ENCODE data around the gene NES.

DNA sequence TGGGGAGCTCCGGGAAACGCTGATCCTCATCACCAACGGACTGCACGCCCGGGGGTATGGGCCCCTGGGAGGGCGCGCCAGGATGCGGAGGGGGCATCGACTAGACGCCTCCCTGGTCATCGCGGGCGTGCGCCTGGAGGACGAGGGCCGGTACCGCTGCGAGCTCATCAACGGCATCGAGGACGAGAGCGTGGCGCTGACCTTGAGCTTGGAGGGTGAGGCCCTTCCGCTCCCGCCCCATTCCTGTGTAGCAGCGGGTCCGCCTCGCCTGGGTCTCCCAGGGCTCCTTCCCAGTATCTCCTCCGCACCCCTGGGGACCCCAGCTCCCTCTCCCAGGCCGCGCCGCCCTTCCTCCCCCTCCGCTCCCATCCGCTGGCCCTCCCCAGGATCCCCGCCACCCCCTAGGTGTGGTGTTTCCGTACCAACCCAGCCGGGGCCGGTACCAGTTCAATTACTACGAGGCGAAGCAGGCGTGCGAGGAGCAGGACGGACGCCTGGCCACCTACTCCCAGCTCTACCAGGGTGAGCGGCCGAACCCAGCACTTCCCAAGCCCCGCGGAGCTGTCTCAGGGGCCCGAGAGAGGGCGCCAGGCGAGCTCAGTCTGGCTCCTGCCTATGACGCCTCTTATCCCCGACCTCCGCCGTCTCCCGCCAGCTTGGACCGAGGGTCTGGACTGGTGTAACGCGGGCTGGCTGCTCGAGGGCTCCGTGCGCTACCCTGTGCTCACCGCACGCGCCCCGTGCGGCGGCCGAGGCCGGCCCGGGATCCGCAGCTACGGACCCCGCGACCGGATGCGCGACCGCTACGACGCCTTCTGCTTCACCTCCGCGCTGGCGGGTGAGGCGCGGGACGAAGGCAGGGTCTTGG, 53.0 kb downstream of the NES start:
- TF ChIP-seq SP1 (IDR thresholded peaks at IDR 0.05) (no peak), ELF4 (IDR thresholded peaks at IDR 0.05) (no peak), NFRKB (IDR thresholded peaks at IDR 0.05) (no peak), ZNF384 (IDR thresholded peaks at IDR 0.05) (no peak), HDGF (IDR thresholded peaks at IDR 0.05; ENCODE audit: borderline replicate concordance) (0 out of 2 replicates have a peak, but pooled peaks have one; percentile 39), FOXA1 (IDR thresholded peaks at IDR 0.05) (no peak), L3MBTL2 (conservative IDR thresholded peaks at IDR 0.05) (peak; percentile 94), TARDBP (IDR thresholded peaks at IDR 0.05) (no peak), ARNT (IDR thresholded peaks at IDR 0.05) (no peak)

All from HEK293T (cell line).